ENCODE measurements around the gene CSF2. TPM values are rescaled to one million over a fixed set of nuclear protein-coding genes. Genes with fewer than 3 reads are reported as not detected.
A peak's percentile ranks its signal among the peaks of the same experiment; 100 is the strongest.

The CSF2 gene
- total RNA-seq, 1 donor from 2014 or later, result not detected

DNA sequence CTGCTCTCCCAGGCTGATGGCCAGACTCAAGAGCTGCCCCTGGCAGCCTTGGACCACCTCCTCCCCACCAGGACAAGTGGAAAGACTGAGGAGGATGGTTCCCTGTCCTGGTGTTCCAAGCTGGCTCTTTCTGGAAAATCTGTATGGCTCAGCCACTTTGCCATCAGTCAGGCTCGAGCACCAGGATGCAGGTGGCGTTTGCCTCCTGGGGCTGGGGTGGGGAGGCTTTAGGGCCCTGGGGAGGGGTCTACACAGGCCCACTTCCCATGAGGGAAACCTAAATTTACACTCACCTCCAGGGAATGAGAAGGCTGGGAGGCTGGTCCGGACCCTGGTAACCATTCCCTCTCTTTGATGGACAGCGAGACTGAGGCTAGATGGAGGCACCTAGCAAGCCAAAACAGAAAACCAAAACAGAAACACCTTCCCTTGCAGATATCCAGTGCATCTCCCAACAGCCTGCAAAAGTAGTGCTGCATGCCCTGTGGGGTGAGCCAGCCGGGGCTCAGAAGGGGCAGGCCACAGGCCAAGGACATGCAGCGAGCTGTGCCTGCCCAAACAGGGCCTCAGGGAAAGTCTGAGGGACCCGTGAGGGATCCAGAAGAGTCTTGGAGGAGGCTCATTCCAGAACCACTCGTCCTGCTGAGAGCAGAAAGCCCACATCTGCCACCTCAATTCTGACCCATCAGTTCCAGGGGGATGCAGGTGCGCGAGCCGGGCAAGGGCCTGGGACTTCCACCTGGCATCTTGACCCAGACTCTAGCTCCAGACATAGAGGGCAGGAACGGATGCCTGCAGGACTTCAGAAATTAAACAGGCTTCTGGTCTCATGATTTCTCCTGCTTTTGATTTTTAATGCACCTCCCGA lies 5.4 kb upstream of the CSF2 start:
- no peak for DNase-seq (ENCODE audit: low read depth)

GRCh38 chr5:132069561-132069960 lies 4.0 kb upstream of the CSF2 start:
- DNase-seq (ENCODE audit: low read depth), result no peak

GRCh38 chr5:132069994-132070393 lies 3.6 kb upstream of the CSF2 start:
- no peak for DNase-seq (ENCODE audit: low read depth)

GRCh38 chr5:132070460-132071337 lies 2.9 kb upstream of the CSF2 start:
- peak; percentile 85 for DNase-seq (ENCODE audit: low read depth)

- no peak for DNase-seq (ENCODE audit: low read depth)
Measured at GRCh38 chr5:132071338-132071707, 2.3 kb upstream of the CSF2 start.

DNA sequence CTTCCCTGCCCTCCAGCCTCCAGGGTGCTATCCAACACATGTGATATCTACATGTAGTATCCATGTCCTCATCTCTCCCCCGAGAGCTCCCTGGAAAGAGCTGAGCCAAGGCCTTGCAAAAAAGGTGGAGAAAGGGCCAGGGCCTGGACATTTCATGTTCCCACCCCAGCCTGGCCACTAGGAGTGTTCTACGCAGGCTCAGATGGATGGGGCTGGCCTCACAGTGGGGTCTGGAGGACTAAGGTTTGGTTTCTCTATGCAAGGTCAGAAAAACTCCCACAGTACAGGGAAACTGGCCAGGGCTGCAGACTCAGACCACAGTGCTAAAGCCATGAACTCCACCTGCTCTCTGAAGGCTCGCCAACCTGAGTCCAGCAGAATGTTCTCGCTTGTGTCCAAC lies 1.5 kb upstream of the CSF2 start:
- no peak for DNase-seq (ENCODE audit: low read depth)

- DNase-seq (ENCODE audit: low read depth), result no peak
Measured at GRCh38 chr5:132072528-132072927, 1.1 kb upstream of the CSF2 start.

DNA sequence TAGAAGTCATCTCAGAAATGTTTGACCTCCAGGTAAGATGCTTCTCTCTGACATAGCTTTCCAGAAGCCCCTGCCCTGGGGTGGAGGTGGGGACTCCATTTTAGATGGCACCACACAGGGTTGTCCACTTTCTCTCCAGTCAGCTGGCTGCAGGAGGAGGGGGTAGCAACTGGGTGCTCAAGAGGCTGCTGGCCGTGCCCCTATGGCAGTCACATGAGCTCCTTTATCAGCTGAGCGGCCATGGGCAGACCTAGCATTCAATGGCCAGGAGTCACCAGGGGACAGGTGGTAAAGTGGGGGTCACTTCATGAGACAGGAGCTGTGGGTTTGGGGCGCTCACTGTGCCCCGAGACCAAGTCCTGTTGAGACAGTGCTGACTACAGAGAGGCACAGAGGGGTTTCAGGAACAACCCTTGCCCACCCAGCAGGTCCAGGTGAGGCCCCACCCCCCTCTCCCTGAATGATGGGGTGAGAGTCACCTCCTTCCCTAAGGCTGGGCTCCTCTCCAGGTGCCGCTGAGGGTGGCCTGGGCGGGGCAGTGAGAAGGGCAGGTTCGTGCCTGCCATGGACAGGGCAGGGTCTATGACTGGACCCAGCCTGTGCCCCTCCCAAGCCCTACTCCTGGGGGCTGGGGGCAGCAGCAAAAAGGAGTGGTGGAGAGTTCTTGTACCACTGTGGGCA lies 642 bp downstream of the CSF2 start:
- no peak for DNase-seq (ENCODE audit: low read depth)

GRCh38 chr5:132074772-132075718 lies 1.5 kb downstream of the CSF2 start:
- DNase-seq (ENCODE audit: low read depth), result peak; percentile 70

DNA sequence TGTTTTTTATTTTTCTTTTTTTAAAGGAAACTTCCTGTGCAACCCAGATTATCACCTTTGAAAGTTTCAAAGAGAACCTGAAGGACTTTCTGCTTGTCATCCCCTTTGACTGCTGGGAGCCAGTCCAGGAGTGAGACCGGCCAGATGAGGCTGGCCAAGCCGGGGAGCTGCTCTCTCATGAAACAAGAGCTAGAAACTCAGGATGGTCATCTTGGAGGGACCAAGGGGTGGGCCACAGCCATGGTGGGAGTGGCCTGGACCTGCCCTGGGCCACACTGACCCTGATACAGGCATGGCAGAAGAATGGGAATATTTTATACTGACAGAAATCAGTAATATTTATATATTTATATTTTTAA lies 2.1 kb downstream of the CSF2 start:
- no peak for DNase-seq (ENCODE audit: low read depth)

DNA sequence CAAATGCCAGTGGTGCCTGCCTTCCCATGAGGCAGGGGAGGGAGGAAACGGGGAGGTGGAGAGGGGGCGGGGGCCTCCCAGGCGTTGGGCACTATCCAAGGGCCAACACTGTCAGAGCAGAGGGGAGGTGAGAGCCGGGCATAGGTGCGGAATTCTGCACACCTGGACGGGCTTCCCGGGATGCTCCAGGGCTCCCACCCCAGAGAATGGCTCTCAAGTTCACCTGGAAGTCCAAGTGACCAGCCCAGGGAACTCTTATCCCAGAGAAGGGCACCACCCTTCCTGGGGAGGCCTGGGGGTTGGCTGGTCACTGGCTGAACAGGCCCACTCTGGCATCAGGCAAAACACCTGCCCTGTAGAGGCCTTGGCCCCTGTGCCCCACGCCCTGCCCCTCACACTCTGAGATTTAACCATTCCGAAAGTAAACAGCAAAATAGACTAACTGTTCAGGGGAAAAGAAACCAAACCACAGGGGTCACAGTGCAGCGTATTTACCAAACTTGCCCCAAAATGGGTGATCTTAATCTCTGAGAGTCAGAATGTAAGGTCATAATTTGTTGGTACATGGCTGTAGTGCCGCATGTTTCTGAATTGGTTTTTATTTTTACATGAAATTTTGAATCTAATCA lies 2.7 kb downstream of the CSF2 start:
- DNase-seq (ENCODE audit: low read depth), result no peak

DNA sequence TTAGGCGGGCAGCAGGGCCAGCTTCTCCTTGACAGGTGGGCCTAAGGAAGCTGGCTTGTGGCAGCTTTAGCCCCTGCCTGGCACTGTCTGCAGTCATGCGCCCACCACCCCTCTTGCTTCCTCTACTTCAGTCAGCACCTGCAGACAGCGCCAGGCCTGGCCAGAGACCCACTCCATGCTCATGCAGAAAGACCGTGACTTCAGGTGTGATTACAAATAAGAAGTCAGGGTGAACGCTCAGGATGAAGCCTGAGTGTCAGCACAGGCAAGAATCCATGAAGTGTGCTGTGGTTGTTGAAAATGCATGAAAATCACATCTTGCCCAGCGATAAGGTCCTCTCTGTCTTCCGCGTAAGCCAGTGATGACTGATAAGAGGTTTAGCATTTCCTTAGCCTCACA lies 3.4 kb downstream of the CSF2 start:
- DNase-seq (ENCODE audit: low read depth), result no peak

DNA sequence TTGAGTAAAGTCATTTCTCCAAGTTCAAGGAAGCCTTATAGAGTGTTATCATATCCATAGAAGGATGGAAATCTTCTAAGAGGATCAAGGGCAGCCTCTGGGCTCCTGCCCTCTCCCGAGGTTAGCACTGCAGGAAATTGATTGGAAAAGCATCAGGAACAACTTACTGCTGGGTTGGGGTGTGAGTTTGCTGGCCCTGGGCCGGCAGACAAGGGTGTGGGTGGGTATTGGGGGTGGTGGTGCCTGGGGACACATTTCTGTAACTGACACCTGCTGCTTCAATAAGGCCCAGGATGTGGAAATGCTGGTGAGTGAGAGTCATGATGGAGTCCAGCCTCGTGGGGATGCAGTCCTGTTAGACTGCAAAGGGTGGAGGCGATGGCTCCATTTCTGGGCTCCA lies 5.5 kb downstream of the CSF2 start:
- DNase-seq (ENCODE audit: low read depth), result no peak

DNA sequence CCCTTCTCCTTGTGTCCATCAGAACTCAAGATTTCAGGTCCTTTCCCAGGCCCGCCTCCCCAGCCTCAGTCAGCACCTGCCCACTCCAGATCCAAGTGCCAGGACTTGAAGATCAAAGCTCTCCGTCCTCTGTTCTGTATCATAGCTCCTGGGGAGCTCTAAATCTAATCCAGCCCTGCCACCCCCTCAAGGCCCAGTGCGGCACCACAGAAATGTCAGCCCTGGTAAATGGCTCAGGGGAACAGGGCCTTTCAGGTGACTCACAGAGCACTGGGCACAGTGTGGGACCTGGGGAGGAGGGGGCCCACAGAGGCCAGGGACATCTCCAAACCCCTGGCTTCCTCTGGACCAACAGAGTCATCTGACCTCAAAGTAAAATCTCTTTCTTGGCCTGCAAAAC lies 6.0 kb downstream of the CSF2 start:
- DNase-seq (ENCODE audit: low read depth), result no peak

- DNase-seq (ENCODE audit: low read depth), result no peak
Measured at GRCh38 chr5:132080595-132080994, 7.0 kb downstream of the CSF2 start.

DNA sequence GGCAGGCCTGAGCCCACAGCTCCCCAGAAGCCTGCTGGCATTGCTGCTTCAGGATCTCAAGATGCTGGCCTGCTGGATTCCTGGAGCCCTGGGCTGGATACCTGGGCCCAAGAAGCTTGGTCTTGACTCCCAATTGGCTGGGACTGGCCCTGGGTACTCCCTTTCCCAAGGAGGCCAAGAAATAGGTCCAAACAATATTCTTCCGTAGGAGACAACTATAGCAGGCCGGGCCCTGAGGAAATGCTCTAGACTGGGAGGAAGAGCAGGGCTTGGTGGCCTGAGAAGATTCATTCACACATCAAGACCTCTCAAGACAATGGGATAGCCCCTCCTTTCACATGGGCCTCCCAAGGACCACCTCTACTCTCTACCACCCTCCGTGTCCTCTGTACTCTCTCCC lies 7.9 kb downstream of the CSF2 start:
- no peak for DNase-seq (ENCODE audit: low read depth)

- DNase-seq (ENCODE audit: low read depth), result no peak
Measured at GRCh38 chr5:132082329-132083023, 8.9 kb downstream of the CSF2 start.

DNA sequence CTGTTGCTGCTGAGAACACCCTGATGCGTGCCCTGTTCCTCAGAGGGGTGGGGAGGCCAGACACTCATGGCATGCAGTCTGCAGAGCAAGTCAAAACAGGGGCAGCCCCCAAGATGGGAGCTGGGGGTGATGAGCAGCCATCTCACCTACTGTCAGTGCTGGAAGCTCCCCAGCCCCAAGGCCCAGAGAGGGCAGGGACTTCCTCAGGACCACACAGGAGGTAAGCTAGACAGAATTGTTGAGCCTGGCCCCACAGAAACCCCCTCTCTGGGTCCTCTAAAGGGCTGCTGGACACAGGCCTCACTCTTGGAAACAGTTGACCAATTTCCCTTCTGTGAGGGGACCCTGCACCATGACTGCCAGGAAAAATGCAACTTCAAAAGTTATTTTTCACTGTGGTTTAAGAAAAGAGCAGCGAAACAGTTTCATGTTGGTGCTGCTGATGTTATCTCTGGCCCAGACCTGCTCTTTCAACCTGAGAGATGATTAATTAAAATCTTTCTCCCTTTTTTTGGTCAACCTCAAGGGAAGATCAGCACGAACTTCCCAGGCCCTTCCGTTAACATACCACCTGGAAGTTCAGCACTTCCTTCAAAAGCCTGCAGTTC lies 9.6 kb downstream of the CSF2 start:
- no peak for DNase-seq (ENCODE audit: low read depth)

GRCh38 chr5:132085686-132086085 lies 12.1 kb downstream of the CSF2 start:
- no peak for DNase-seq (ENCODE audit: low read depth)
